SK-N-SH (cell line): ENCODE data around the gene ZNF236. TPM values are rescaled to one million over a fixed set of nuclear protein-coding genes. Genes with fewer than 3 reads are reported as not detected.

Source experiments
- CTCF ChIA-PET: fragments of 300-600, 350-600 bp; formaldehyde crosslinking; extraction: SDS; loops from one replicate; lab custom pipeline; 2021; lab: Yijun Ruan, JAX
- POLR2A ChIA-PET: fragments of 350-600 bp; sonication (Branson Sonifier 250); formaldehyde crosslinking; extraction: SDS; loops from one replicate; lab custom pipeline; 2020; ENCODE audit warnings: antibody characterized with exemption, inconsistent platforms; lab: Yijun Ruan, JAX
- DNase-seq: peaks from one replicate; pipeline ENCODE4 v3.0.0; 2012
- H2AFZ ChIP-seq: fragments of 200-600 bp; sonication (generic); 2 replicates; pipeline ENCODE4 v1.8.1; 2016; ENCODE audit warnings: antibody characterized with exemption, mild to moderate bottlenecking, low read depth
- H3F3A ChIP-seq: fragments of 200-600 bp; sonication (generic); replicated peaks from 2 replicates; pipeline ENCODE3; 2016; ENCODE audit warnings: antibody characterized with exemption, mild to moderate bottlenecking; ENCODE audit not compliant: insufficient read depth
- H3K27ac ChIP-seq, 2 experiments: fragments of 200-500 bp in 1 of 2; fragments of 200-600 bp in 1 of 2; sonication (Bioruptor generic) in 1 of 2; sonication (generic), shearing (Covaris generic) in 1 of 2; 2 replicates each; pipeline versions ENCODE4 v1.5.1 to v1.6.1; 2014 to 2016; ENCODE audit warnings: low read depth in 2 of 2, inconsistent platforms in 1 of 2, low read length in 1 of 2, mild to moderate bottlenecking in 1 of 2, mixed read lengths in 1 of 2
- H3K27me3 ChIP-seq: fragments of 200-600 bp; sonication (generic), shearing (Covaris generic); 2 replicates; pipeline ENCODE4 v1.6.1; 2016; ENCODE audit warnings: mixed run types; ENCODE audit not compliant: insufficient read depth
- H3K36me3 ChIP-seq, 2 experiments: fragments of 200-500 bp in 1 of 2; fragments of 200-600 bp in 1 of 2; sonication (Bioruptor generic) in 1 of 2; sonication (generic) in 1 of 2; replicated peaks in 1 of 2; 2 replicates each; pipeline versions ENCODE3 to v1.5.1; 2014 to 2016; ENCODE audit warnings: low read length in 1 of 2, mild to moderate bottlenecking in 1 of 2; ENCODE audit not compliant: insufficient read depth in 2 of 2, control insufficient read depth in 1 of 2
- H3K4me1 ChIP-seq, 2 experiments: fragments of 200-500 bp in 1 of 2; fragments of 200-600 bp in 1 of 2; sonication (Bioruptor generic) in 1 of 2; sonication (generic), shearing (Covaris generic) in 1 of 2; 2 replicates each; pipeline versions ENCODE4 v1.5.1 to v1.6.1; 2014 to 2016; ENCODE audit warnings: low read depth in 1 of 2, low read length in 1 of 2, mixed run types in 1 of 2; ENCODE audit not compliant: insufficient read depth in 2 of 2, control insufficient read depth in 1 of 2
- H3K4me2 ChIP-seq: fragments of 200-600 bp; sonication (generic), shearing (Covaris generic); 2 replicates; pipeline ENCODE4 v1.6.1; 2017; ENCODE audit warnings: mixed run types
- H3K4me3 ChIP-seq, 2 experiments: fragments of 200-500 bp in 1 of 2; fragments of 200-600 bp in 1 of 2; sonication (Bioruptor generic) in 1 of 2; sonication (generic), shearing (Covaris generic) in 1 of 2; 2 replicates each; pipeline versions ENCODE4 v1.5.1 to v1.8.1; 2014 to 2016; ENCODE audit warnings: low read depth in 2 of 2, inconsistent platforms in 1 of 2, low read length in 1 of 2, mild to moderate bottlenecking in 1 of 2, mixed read lengths in 1 of 2, moderate library complexity in 1 of 2
- H3K79me2 ChIP-seq: fragments of 200-600 bp; sonication (generic); 2 replicates; pipeline ENCODE4 v1.8.1; 2017; ENCODE audit warnings: mild to moderate bottlenecking; ENCODE audit not compliant: insufficient read depth
- H3K9ac ChIP-seq: fragments of 200-600 bp; sonication (generic); 2 replicates; pipeline ENCODE4 v1.6.1; 2017; ENCODE audit warnings: mixed run types
- H3K9me2 ChIP-seq: fragments of 200-600 bp; sonication (generic); 2 replicates; pipeline ENCODE4 v1.6.1; 2017; ENCODE audit warnings: mixed run types
- H3K9me3 ChIP-seq: fragments of 200-600 bp; sonication (generic); 2 replicates; pipeline ENCODE4 v1.6.1; 2017; ENCODE audit warnings: mixed run types, mild to moderate bottlenecking, moderate library complexity
- H4K20me1 ChIP-seq: fragments of 200-600 bp; sonication (generic); 2 replicates; pipeline ENCODE4 v1.6.1; 2017; ENCODE audit warnings: mild to moderate bottlenecking, mixed run types; ENCODE audit not compliant: insufficient read depth
- ELF1 ChIP-seq: IDR thresholded peaks from 2 replicates; pipeline ENCODE4 v1.4.0; 2012
- EP300 ChIP-seq, 2 experiments: IDR thresholded peaks; 2 replicates each; pipeline versions ENCODE4 v1.4.0 to v1.6.1; 2012; ENCODE audit warnings: borderline replicate concordance in 1 of 2, low read depth in 1 of 2, low read length in 1 of 2
- EZH2phosphoT487 ChIP-seq: fragments of 200-600 bp; sonication (generic); IDR thresholded peaks from 2 replicates; pipeline ENCODE4 v1.6.1; 2017; ENCODE audit warnings: low read depth, mixed run types, mild to moderate bottlenecking, antibody characterized with exemption, moderate library complexity, borderline replicate concordance
- FOSL2 ChIP-seq: IDR thresholded peaks from 2 replicates; pipeline ENCODE4 v1.4.0; 2012; ENCODE audit warnings: low read depth, mild to moderate bottlenecking, moderate library complexity, borderline replicate concordance
- FOXJ3 ChIP-seq: sonication (generic); formaldehyde crosslinking; IDR thresholded peaks from 2 replicates; pipeline ENCODE4 v1.5.1; 2020; ENCODE audit warnings: mild to moderate bottlenecking, missing genetic modification reagents
- FOXM1 ChIP-seq: IDR thresholded peaks from 2 replicates; pipeline ENCODE4 v1.4.0; 2012; ENCODE audit warnings: low read depth, mild to moderate bottlenecking
- JUND ChIP-seq: IDR thresholded peaks from 2 replicates; pipeline ENCODE4 v1.4.0; 2012
- MXI1 ChIP-seq: IDR thresholded peaks from 2 replicates; pipeline ENCODE4 v1.6.1; 2012; ENCODE audit warnings: mild to moderate bottlenecking, low read depth, low read length, improper control_type of control experiment
- NFIC ChIP-seq: IDR thresholded peaks from 2 replicates; pipeline ENCODE4 v1.4.0; 2012; ENCODE audit warnings: borderline replicate concordance
- NRF1 ChIP-seq: IDR thresholded peaks from 2 replicates; pipeline ENCODE4 v1.6.1; 2012; ENCODE audit warnings: low read depth, mild to moderate bottlenecking, low read length
- RCOR1 ChIP-seq: fragments of 150-350 bp; IDR thresholded peaks from 2 replicates; pipeline ENCODE4 v1.6.1; 2017; ENCODE audit warnings: antibody characterized with exemption, low read length
- RXRA ChIP-seq: IDR thresholded peaks from 2 replicates; pipeline ENCODE4 v1.4.0; 2012; ENCODE audit warnings: low read depth, mild to moderate bottlenecking, borderline replicate concordance
- SIN3A ChIP-seq: IDR thresholded peaks from 2 replicates; pipeline ENCODE4 v1.6.1; 2012; ENCODE audit warnings: low read depth, mild to moderate bottlenecking, low read length, moderate library complexity, borderline replicate concordance
- SMC3 ChIP-seq: IDR thresholded peaks from 2 replicates; pipeline ENCODE4 v1.6.1; 2012; ENCODE audit warnings: low read depth, low read length, improper control_type of control experiment
- TEAD4 ChIP-seq: IDR thresholded peaks from 2 replicates; pipeline ENCODE4 v1.4.0; 2012; ENCODE audit warnings: mild to moderate bottlenecking, borderline replicate concordance; ENCODE audit not compliant: insufficient read depth
- WGBS: methylation state at CpG from one replicate; pipeline ENCODE4 v1.1.6; 2017; ENCODE audit warnings: low lambda C conversion rate; 5-methylcytosine and 5-hydroxymethylcytosine counted together
- polyA plus RNA-seq, 3 experiments: library from polyadenylated mRNA; depleted of rRNA; stranded (reverse); fragments of >200 nt; gene quantifications; 2 replicates each; pipeline ENCODE4 v1.2.3, GENCODE V29; 2012
- TF ChIP-seq, protein P1 (sequence below): IDR thresholded peaks from 2 replicates; pipeline ENCODE4 v1.4.0; 2012; ENCODE audit warnings: low read depth, borderline replicate concordance
- TF ChIP-seq, protein P2 (sequence below): fragments of 200-600 bp; sonication (generic); IDR thresholded peaks from 2 replicates; pipeline ENCODE4 v1.6.1; 2017; ENCODE audit warnings: antibody characterized with exemption, mild to moderate bottlenecking, moderate library complexity
- TF ChIP-seq, protein P3 (sequence below): IDR thresholded peaks from 2 replicates; pipeline ENCODE4 v1.4.0; 2012; ENCODE audit warnings: low read depth

Gene ZNF236
- polyA plus RNA-seq, 1 of the 3 experiments (the other 2 are of a cell fraction): 4.2 TPM

DNA sequence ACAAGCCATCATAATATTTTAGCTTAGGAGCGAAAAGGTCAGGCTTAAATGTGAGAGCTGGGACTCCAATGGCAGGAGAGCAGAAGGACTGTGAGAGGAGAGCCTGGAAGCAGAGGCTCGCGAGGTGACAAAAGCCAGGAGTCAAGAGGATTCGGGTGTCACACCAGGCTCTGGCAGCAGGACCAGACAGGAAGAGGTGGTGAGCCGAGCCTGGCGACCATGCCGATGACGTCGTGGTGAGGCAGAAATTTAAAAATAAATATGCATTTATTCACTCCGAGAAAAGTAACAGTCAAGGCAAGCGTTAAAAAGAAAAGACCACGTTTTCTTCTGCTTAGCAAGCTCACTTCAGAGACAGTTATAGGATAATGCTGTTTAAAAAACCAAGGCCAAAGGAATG, 31.3 kb upstream of the ZNF236 start:
- WGBS: 71% methylated on average over 12 of the region's 12 CpGs
- DNase-seq: no peak

DNA sequence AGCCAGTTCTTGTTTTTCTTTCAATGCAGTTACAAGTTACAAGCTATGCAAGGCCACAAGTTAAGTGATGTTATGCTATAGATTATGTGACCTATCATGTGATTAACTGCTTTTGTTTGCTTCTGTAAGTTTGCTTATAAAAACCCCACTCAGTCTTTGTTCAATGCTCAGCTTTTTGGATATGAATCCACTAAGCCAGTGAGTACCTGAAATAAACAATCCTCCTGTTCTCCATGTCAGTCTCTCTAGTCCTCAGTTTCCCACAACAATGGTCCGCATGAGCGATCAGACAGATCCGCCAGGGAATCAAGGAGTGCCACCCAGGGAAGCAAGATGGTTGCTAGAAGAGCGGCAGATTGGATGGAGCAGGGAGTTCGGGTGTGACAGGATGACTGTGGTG, 30.7 kb upstream of the ZNF236 start:
- CTCF ChIA-PET: interaction anchor here (0.9 to 11.8 kb wide), 2 partner anchors 11 to 192 kb away, joined by 3 to 90 read pairs; no protein-coding TSS in a partner anchor
- TF ChIP-seq, protein P1, sequence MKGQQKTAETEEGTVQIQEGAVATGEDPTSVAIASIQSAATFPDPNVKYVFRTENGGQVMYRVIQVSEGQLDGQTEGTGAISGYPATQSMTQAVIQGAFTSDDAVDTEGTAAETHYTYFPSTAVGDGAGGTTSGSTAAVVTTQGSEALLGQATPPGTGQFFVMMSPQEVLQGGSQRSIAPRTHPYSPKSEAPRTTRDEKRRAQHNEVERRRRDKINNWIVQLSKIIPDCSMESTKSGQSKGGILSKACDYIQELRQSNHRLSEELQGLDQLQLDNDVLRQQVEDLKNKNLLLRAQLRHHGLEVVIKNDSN: no peak
- TF ChIP-seq TEAD4 (no peak), NFIC (no peak), SIN3A (no peak), NRF1 (no peak), FOSL2 (no peak), FOXJ3 (CRISPR knock-in tag) (no peak), RXRA (no peak), EP300 (IDR thresholded peaks at IDR 0.05; ENCODE audit: borderline replicate concordance in 1 of 2, low read depth in 1 of 2, low read length in 1 of 2) (no peak), JUND (no peak), MXI1 (no peak)
- TF ChIP-seq, all 33 proteins: peak for 0
- no peaks in the 10 kb centered on the region for H4K20me1 ChIP-seq
- H3K36me3 ChIP-seq: no peaks in the 10 kb centered on the region
- no peak for DNase-seq
- no peak overlapping the region for H3K9ac ChIP-seq
- H2AFZ ChIP-seq: no peak overlapping the region
- no peaks in the 10 kb centered on the region for H3F3A ChIP-seq
- H3K4me3 ChIP-seq: no peak overlapping the region
- no peaks in the 10 kb centered on the region for H3K4me1 ChIP-seq
- H3K79me2 ChIP-seq: no peaks in the 10 kb centered on the region
- H3K9me2 ChIP-seq: no peaks in the 10 kb centered on the region
- no peak overlapping the region for H3K4me2 ChIP-seq
- H3K27me3 ChIP-seq: no peaks in the 10 kb centered on the region
- WGBS: 92% methylated on average over 5 of the region's 5 CpGs
- POLR2A ChIA-PET: no interaction called here
- no peaks in the 10 kb centered on the region for H3K9me3 ChIP-seq
- H3K27ac ChIP-seq: no peak overlapping the region

More for the DNA sequence above, 31.3 kb upstream of the ZNF236 start:
- Histone ChIP-seq H3F3A (no peaks in the 10 kb centered on the region), H3K27me3 (no peaks in the 10 kb centered on the region), H2AFZ (no peak overlapping the region), H3K4me1 (no peaks in the 10 kb centered on the region), H3K9me3 (no peaks in the 10 kb centered on the region), H3K9ac (no peak overlapping the region), H3K4me3 (no peak overlapping the region), H3K79me2 (no peaks in the 10 kb centered on the region), H4K20me1 (no peaks in the 10 kb centered on the region), H3K36me3 (no peaks in the 10 kb centered on the region), H3K4me2 (no peak overlapping the region), H3K9me2 (no peaks in the 10 kb centered on the region), H3K27ac (no peak overlapping the region)
- CTCF ChIA-PET: interaction anchor here (11.8 kb wide), 1 partner anchor 12 kb away, joined by 90 read pairs; no protein-coding TSS in a partner anchor
- TF ChIP-seq FOXM1 (no peak), SMC3 (no peak), SIN3A (no peak), EZH2phosphoT487 (no peak), RCOR1 (no peak), ELF1 (no peak)
- TF ChIP-seq, protein P2, sequence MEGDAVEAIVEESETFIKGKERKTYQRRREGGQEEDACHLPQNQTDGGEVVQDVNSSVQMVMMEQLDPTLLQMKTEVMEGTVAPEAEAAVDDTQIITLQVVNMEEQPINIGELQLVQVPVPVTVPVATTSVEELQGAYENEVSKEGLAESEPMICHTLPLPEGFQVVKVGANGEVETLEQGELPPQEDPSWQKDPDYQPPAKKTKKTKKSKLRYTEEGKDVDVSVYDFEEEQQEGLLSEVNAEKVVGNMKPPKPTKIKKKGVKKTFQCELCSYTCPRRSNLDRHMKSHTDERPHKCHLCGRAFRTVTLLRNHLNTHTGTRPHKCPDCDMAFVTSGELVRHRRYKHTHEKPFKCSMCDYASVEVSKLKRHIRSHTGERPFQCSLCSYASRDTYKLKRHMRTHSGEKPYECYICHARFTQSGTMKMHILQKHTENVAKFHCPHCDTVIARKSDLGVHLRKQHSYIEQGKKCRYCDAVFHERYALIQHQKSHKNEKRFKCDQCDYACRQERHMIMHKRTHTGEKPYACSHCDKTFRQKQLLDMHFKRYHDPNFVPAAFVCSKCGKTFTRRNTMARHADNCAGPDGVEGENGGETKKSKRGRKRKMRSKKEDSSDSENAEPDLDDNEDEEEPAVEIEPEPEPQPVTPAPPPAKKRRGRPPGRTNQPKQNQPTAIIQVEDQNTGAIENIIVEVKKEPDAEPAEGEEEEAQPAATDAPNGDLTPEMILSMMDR: no peak
- TF ChIP-seq, protein P3, sequence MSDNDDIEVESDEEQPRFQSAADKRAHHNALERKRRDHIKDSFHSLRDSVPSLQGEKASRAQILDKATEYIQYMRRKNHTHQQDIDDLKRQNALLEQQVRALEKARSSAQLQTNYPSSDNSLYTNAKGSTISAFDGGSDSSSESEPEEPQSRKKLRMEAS: no peak
- POLR2A ChIA-PET: no interaction called here
